ENCODE measurements around the gene FLVCR2.
A peak's percentile ranks its signal among the peaks of the same experiment; 100 is the strongest.
"Not testable (repeated sequence)": the region's sequence is repeated elsewhere in the genome, so short reads cannot be mapped to it uniquely, and the experiment has no call there.

The FLVCR2 gene

GRCh38 chr14:75591987-75592575, 13.7 kb downstream of the FLVCR2 start:
- no peaks in the 10 kb centered on the region for H3K27me3 ChIP-seq (ENCODE audit: control insufficient read depth, insufficient read depth, low read length)
- H3K36me3 ChIP-seq (ENCODE audit: control insufficient read depth, insufficient read depth, low read length), result no peaks in the 10 kb centered on the region
- peaks cover 30% of the 10 kb centered on the region for H3K9me3 ChIP-seq (ENCODE audit: control insufficient read depth, insufficient read depth, low read depth, low read length)
- no peak overlapping the region for H3K27ac ChIP-seq (ENCODE audit: low read depth, low read length)
- H3K4me1 ChIP-seq (ENCODE audit: control insufficient read depth, insufficient read depth, low read length), result peaks cover 4% of the 10 kb centered on the region; the same call in 1 of the 2 replicates
- no peak overlapping the region for H3K9ac ChIP-seq (ENCODE audit: low read length)
- H3K4me3 ChIP-seq (ENCODE audit: low read depth, low read length), result no peak overlapping the region

- H3K9me3 ChIP-seq (ENCODE audit: control insufficient read depth, insufficient read depth, low read depth, low read length), result peaks cover 30% of the 10 kb centered on the region
- H3K4me3 ChIP-seq (ENCODE audit: low read depth, low read length), result no peak overlapping the region
- no peak overlapping the region for H3K9ac ChIP-seq (ENCODE audit: low read length)
- H3K27me3 ChIP-seq (ENCODE audit: control insufficient read depth, insufficient read depth, low read length), result no peaks in the 10 kb centered on the region
- no peak overlapping the region for H3K27ac ChIP-seq (ENCODE audit: low read depth, low read length)
- H3K4me1 ChIP-seq (ENCODE audit: control insufficient read depth, insufficient read depth, low read length), result no peaks in the 10 kb centered on the region
- H3K36me3 ChIP-seq (ENCODE audit: control insufficient read depth, insufficient read depth, low read length), result no peaks in the 10 kb centered on the region
These were observed 16.8 kb downstream of the FLVCR2 start for GRCh38 chr14:75595226-75595625.

- no peak overlapping the region for H3K9ac ChIP-seq (ENCODE audit: low read length)
- peaks cover 14% of the 10 kb centered on the region for H3K9me3 ChIP-seq (ENCODE audit: control insufficient read depth, insufficient read depth, low read depth, low read length)
- no peak overlapping the region for H3K4me3 ChIP-seq (ENCODE audit: low read depth, low read length)
- H3K27me3 ChIP-seq (ENCODE audit: control insufficient read depth, insufficient read depth, low read length), result no peaks in the 10 kb centered on the region
- H3K27ac ChIP-seq (ENCODE audit: low read depth, low read length), result no peak overlapping the region
- H3K36me3 ChIP-seq (ENCODE audit: control insufficient read depth, insufficient read depth, low read length), result no peaks in the 10 kb centered on the region
- no peaks in the 10 kb centered on the region for H3K4me1 ChIP-seq (ENCODE audit: control insufficient read depth, insufficient read depth, low read length)
These were observed 18.7 kb downstream of the FLVCR2 start for GRCh38 chr14:75597149-75597548.

GRCh38 chr14:75600100-75600499, 21.7 kb downstream of the FLVCR2 start:
- not testable (repeated sequence) for H3K36me3 ChIP-seq (ENCODE audit: control insufficient read depth, insufficient read depth, low read length); H3K27me3 ChIP-seq (ENCODE audit: control insufficient read depth, insufficient read depth, low read length); H3K27ac ChIP-seq (ENCODE audit: low read depth, low read length); H3K4me1 ChIP-seq (ENCODE audit: control insufficient read depth, insufficient read depth, low read length); H3K4me3 ChIP-seq (ENCODE audit: low read depth, low read length); H3K9me3 ChIP-seq (ENCODE audit: control insufficient read depth, insufficient read depth, low read depth, low read length); H3K9ac ChIP-seq (ENCODE audit: low read length)

- H3K9ac ChIP-seq (ENCODE audit: low read length); H3K9me3 ChIP-seq (ENCODE audit: control insufficient read depth, insufficient read depth, low read depth, low read length); H3K27ac ChIP-seq (ENCODE audit: low read depth, low read length); H3K27me3 ChIP-seq (ENCODE audit: control insufficient read depth, insufficient read depth, low read length); H3K4me1 ChIP-seq (ENCODE audit: control insufficient read depth, insufficient read depth, low read length); H3K4me3 ChIP-seq (ENCODE audit: low read depth, low read length); H3K36me3 ChIP-seq (ENCODE audit: control insufficient read depth, insufficient read depth, low read length): not testable (repeated sequence)
These were observed 22.6 kb downstream of the FLVCR2 start for GRCh38 chr14:75601061-75601460.

- Histone ChIP-seq H3K4me3 (ENCODE audit: low read depth, low read length) (no peak overlapping the region), H3K27me3 (ENCODE audit: control insufficient read depth, insufficient read depth, low read length) (no peaks in the 10 kb centered on the region), H3K36me3 (ENCODE audit: control insufficient read depth, insufficient read depth, low read length) (no peaks in the 10 kb centered on the region), H3K4me1 (ENCODE audit: control insufficient read depth, insufficient read depth, low read length) (no peaks in the 10 kb centered on the region; the same call in 1 of the 2 replicates), H3K9ac (ENCODE audit: low read length) (no peak overlapping the region), H3K9me3 (ENCODE audit: control insufficient read depth, insufficient read depth, low read depth, low read length) (no peaks in the 10 kb centered on the region), H3K27ac (ENCODE audit: low read depth, low read length) (no peak overlapping the region)
These were observed 24.1 kb downstream of the FLVCR2 start for GRCh38 chr14:75602503-75602902.

- H3K4me1 ChIP-seq (ENCODE audit: control insufficient read depth, insufficient read depth, low read length), result no peaks in the 10 kb centered on the region; the same call in 1 of the 2 replicates
- peak overlapping the region; percentile 8 for H3K9ac ChIP-seq (ENCODE audit: low read length)
- H3K4me3 ChIP-seq (ENCODE audit: low read depth, low read length), result no peak overlapping the region
- no peak overlapping the region; the same call in 1 of the 2 replicates for H3K27ac ChIP-seq (ENCODE audit: low read depth, low read length)
- no peaks in the 10 kb centered on the region for H3K9me3 ChIP-seq (ENCODE audit: control insufficient read depth, insufficient read depth, low read depth, low read length)
- no peaks in the 10 kb centered on the region for H3K36me3 ChIP-seq (ENCODE audit: control insufficient read depth, insufficient read depth, low read length)
- H3K27me3 ChIP-seq (ENCODE audit: control insufficient read depth, insufficient read depth, low read length), result no peaks in the 10 kb centered on the region
These were observed 26.8 kb downstream of the FLVCR2 start for GRCh38 chr14:75604979-75605851.

- Histone ChIP-seq H3K9ac (ENCODE audit: low read length) (peak overlapping the region; percentile 8), H3K4me1 (ENCODE audit: control insufficient read depth, insufficient read depth, low read length) (no peaks in the 10 kb centered on the region; the same call in 1 of the 2 replicates), H3K27me3 (ENCODE audit: control insufficient read depth, insufficient read depth, low read length) (no peaks in the 10 kb centered on the region), H3K27ac (ENCODE audit: low read depth, low read length) (no peak overlapping the region; the same call in 1 of the 2 replicates), H3K9me3 (ENCODE audit: control insufficient read depth, insufficient read depth, low read depth, low read length) (no peaks in the 10 kb centered on the region), H3K36me3 (ENCODE audit: control insufficient read depth, insufficient read depth, low read length) (no peaks in the 10 kb centered on the region), H3K4me3 (ENCODE audit: low read depth, low read length) (no peak overlapping the region)
These were observed 27.5 kb downstream of the FLVCR2 start for GRCh38 chr14:75605916-75606315.

- Histone ChIP-seq H3K9me3 (ENCODE audit: control insufficient read depth, insufficient read depth, low read depth, low read length) (no peaks in the 10 kb centered on the region), H3K9ac (ENCODE audit: low read length) (no peak overlapping the region), H3K4me1 (ENCODE audit: control insufficient read depth, insufficient read depth, low read length) (peaks cover under 1% of the 10 kb centered on the region; the same call in 1 of the 2 replicates), H3K27ac (ENCODE audit: low read depth, low read length) (no peak overlapping the region), H3K4me3 (ENCODE audit: low read depth, low read length) (no peak overlapping the region), H3K27me3 (ENCODE audit: control insufficient read depth, insufficient read depth, low read length) (no peaks in the 10 kb centered on the region), H3K36me3 (ENCODE audit: control insufficient read depth, insufficient read depth, low read length) (no peaks in the 10 kb centered on the region)
These were observed 28.6 kb downstream of the FLVCR2 start for GRCh38 chr14:75607044-75607443.

- Histone ChIP-seq H3K4me1 (ENCODE audit: control insufficient read depth, insufficient read depth, low read length) (peaks cover 4% of the 10 kb centered on the region; the same call in 1 of the 2 replicates), H3K27ac (ENCODE audit: low read depth, low read length) (no peak overlapping the region), H3K9ac (ENCODE audit: low read length) (no peak overlapping the region), H3K4me3 (ENCODE audit: low read depth, low read length) (no peak overlapping the region), H3K36me3 (ENCODE audit: control insufficient read depth, insufficient read depth, low read length) (no peaks in the 10 kb centered on the region), H3K27me3 (ENCODE audit: control insufficient read depth, insufficient read depth, low read length) (no peaks in the 10 kb centered on the region), H3K9me3 (ENCODE audit: control insufficient read depth, insufficient read depth, low read depth, low read length) (no peaks in the 10 kb centered on the region)
These were observed 29.6 kb downstream of the FLVCR2 start for GRCh38 chr14:75607842-75608640.

Data from HUES6 (cell line).